GM21786 (cell line): ENCODE results near the gene IKBKE.
A peak's percentile ranks its signal among the peaks of the same experiment; 100 is the strongest.
"Not testable (repeated sequence)": the region's sequence is repeated elsewhere in the genome, so short reads cannot be mapped to it uniquely, and the experiment has no call there.

Experiments used
- ATAC-seq: cut with Tn5 transposase; IDR thresholded peaks from one replicate; pipeline ENCODE4 v1.9.1; 2021; ENCODE audit not compliant: unreplicated experiment

The IKBKE gene

DNA sequence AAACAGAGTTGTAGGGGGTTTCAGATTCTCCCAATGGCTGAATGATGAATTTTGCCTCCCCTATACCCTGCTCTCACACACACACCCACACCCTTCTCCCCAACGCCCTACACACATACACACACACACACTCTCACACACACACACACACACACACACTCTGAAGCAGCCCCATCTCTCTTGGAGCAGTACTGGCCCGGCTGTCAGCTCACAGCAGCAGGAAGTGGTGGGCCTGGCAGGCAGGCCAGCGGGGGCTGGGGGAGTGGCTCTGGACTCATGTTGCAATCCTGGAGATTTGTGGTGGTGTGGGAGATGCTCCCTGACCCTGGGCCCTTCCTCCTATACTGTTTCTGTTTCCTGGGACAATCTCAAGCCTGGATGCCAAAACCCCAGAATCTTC is 2.2 kb downstream of the IKBKE start:
- no peak for ATAC-seq

DNA sequence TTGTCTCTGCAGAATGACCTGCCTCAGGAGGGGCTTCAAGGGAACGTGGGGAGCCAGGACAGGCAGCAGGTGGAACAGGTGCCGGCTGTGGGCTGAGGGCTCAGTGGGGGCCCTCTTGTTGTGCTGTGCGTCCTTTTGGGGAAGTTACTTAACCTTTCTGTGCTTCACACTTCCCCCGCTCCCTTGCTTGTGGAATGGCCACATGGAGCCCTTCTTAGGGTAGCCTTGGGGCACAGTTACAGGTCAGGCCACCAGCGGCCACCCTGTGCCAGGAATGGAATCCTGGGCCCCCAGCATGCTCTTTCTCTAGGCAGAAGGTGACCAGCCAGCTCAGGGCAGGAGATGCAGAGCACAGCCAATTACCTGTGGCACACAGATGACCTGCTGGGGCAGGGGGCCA is 2.6 kb downstream of the IKBKE start:
- ATAC-seq, result no peak

DNA sequence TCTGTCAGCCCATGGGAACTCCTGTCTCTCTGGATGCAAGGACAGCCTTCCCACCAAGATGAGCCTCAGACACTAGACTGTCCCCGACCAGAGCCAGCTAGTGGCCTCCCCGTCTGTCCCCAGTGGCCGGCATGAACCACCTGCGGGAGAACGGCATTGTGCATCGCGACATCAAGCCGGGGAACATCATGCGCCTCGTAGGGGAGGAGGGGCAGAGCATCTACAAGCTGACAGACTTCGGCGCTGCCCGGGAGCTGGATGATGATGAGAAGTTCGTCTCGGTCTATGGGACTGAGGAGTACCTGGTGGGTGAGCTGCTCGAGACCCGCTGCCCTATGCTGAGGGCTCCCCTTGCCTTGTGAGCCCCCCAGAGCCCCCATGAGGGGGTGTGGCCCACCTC is 5.8 kb downstream of the IKBKE start:
- no peak for ATAC-seq

DNA sequence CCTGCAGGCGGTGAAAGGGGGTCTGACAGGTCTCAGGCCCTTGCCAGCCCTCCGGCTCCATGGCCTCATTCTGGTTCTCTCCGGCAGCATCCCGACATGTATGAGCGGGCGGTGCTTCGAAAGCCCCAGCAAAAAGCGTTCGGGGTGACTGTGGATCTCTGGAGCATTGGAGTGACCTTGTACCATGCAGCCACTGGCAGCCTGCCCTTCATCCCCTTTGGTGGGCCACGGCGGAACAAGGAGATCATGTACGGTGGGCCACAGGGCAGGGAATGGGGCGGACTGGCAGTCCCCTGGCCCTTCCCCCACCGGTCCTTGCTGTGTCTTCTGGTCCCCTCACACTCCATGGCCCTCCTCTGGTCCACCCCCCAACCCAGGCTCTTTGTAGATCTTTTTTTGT is 6.3 kb downstream of the IKBKE start:
- ATAC-seq, result no peak

DNA sequence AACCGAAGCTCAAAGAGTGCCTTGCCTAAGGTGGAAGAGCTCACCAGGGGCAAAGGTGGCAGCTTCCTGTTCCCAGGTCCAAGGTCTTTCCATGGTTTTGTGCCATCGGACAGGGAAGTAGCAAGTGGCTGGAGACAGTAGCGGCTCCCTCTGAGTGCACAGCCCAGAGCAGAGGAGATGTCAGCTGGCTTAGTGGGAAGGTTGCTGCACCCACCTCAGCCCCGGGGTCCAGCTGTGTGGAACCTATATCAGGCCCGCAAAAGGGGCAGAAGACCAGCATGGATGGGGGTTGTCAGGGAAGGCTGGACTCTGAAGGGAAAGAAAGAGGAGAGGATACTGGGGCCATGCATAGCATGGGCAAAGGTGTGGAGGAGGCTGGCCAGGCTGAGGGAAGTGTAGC is 6.8 kb downstream of the IKBKE start:
- ATAC-seq, result no peak

DNA sequence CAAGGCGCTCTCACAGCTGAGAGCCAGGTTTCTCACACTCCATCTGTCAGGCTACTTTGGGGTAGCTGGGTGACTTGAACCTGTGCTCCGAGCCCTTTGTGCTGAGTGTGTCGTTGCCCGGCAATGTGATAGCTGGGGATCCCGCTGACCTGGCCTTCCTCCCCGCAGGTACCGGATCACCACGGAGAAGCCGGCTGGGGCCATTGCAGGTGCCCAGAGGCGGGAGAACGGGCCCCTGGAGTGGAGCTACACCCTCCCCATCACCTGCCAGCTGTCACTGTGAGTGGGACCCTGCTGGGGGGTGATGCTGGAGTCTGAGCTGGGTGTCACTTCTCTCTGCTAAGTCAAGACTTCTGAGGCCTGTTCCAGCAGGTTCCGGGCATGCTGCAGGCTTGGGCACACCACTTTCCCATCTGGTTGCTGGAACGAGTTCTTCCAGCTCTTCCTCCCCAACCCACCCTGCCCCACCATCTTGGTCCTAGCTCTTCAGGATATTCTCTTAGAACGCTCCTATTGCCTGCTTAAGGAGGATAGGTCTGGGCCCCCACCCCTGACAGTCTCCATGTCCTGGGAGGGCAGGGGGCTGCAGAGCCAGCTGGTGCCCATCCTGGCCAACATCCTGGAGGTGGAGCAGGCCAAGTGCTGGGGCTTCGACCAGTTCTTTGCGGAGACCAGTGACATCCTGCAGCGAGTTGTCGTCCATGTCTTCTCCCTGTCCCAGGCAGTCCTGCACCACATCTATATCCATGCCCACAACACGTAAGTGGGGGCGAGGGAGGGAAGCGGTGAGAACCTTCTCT is 7.5 kb downstream of the IKBKE start:
- ATAC-seq, result no peak

DNA sequence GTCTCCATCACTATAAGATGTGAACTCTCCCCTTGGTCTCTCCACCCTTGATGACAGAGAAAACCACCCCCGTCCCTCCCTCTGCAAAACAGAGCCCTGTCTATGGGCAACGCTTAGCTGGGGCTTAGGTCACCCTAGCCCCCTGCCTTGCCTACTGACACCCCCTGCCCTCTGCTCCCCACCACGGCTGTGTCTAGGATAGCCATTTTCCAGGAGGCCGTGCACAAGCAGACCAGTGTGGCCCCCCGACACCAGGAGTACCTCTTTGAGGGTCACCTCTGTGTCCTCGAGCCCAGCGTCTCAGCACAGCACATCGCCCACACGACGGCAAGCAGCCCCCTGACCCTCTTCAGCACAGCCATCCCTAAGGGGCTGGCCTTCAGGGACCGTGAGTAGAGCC is 8.5 kb downstream of the IKBKE start:
- ATAC-seq, result no peak

DNA sequence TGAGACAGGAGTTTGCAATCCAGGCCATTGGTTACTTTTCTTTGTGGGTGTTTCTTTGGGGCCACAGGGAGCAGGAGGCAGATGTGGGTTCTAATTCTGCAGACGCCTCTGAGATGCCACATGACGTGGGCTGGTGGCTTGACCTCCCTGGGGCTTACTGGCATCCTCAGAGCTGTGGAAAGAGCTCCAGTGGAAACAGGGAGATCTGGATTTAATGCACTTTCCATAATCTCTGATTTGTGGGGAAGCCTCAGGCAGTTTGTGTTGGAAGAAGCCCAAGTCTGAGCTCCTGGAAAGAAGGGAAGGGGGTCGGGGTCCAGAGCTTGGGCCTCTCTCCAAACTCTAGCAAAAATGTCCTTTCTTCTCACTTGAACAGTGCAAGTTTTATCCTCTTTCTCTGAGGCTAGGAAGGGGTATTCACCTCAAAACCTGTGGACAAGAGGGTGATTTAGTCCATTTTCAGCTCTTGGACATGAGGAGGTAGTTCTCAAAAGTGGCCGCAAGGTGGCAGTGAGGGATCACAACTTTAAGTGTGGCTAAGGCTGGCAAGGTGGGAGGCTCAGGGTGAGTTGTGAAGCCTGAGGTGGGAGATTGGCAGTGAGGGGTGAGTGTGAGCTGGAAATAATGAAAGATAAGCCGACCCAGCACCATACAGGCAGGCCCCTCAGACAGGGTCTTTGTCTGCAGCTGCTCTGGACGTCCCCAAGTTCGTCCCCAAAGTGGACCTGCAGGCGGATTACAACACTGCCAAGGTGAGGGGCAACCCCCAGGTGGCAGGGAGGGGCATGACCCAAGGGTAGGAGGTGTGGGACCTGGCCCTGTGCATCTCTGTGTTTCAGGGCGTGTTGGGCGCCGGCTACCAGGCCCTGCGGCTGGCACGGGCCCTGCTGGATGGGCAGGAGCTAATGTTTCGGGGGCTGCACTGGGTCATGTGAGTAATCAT is 9.2 kb downstream of the IKBKE start:
- peak; percentile 50 for ATAC-seq

DNA sequence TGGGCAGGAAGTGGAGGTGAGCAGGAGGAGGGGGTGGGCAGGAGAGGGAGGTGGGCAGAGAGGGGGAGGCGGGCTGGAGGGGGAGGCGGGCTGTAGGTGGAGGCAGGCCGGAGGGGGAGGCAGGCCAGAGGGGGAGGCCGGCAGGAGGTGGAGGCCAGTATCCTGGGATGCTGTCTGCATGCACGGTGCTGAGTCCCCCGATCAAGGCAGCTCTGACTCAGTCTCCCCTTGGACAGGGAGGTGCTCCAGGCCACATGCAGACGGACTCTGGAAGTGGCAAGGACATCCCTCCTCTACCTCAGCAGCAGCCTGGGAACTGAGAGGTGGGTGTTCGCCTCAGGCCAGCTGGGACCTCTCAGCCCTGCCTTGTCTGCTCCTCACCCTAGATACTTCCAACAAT is 9.9 kb downstream of the IKBKE start:
- no peak for ATAC-seq

DNA sequence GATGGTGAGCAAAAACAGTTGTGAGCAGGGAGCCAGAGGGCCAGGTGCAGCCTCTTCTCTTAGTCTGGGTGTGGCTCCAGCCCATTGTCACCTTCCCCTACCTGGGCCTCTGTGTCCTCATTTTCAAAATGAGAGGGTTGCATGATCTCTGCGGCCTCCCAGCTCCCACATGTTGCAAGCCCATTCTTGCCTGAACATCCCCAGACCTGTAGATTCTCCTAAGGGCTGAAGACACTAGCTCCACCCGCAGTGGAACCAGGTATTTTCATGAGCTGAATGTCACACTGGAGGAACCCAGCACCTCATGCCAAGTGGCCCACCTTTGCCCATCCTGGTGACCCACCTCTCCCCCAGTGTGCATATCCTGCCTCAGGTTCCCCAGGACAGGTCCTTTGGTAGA is 12.3 kb downstream of the IKBKE start:
- no peak for ATAC-seq

DNA sequence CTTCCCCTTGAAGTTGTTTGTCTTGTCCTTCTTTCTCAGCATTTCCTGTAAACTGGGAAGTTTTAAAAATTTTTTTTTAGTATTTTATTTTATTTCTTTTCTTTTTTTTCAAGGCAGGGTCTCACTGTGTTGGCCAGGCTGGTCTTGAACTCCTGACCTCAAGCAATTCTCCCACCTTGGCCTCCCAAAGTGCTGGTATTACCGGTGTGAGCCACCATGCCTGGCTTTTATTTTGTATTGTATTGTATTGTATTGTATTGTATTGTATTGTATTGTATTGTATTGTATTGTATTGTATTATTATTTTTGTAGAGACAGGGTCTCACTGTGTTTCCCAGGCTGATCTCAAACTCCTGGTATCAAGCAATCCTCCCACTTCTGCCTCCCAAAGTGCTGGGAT is 13.6 kb downstream of the IKBKE start:
- ATAC-seq, result not testable (repeated sequence)

DNA sequence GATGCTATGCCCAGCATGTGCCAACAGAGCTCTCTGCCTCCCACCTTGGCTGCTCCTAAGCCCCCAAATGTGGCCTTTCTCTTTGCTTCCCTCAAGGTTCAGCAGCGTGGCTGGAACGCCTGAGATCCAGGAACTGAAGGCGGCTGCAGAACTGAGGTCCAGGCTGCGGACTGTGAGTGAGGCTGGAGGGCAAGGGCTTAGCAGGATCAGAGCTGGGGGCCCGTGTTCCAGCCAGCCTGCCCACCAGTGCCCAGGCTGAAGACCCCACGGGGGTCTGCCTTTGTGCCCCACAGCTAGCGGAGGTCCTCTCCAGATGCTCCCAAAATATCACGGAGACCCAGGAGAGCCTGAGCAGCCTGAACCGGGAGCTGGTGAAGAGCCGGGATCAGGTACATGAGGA is 14.6 kb downstream of the IKBKE start:
- no peak for ATAC-seq

DNA sequence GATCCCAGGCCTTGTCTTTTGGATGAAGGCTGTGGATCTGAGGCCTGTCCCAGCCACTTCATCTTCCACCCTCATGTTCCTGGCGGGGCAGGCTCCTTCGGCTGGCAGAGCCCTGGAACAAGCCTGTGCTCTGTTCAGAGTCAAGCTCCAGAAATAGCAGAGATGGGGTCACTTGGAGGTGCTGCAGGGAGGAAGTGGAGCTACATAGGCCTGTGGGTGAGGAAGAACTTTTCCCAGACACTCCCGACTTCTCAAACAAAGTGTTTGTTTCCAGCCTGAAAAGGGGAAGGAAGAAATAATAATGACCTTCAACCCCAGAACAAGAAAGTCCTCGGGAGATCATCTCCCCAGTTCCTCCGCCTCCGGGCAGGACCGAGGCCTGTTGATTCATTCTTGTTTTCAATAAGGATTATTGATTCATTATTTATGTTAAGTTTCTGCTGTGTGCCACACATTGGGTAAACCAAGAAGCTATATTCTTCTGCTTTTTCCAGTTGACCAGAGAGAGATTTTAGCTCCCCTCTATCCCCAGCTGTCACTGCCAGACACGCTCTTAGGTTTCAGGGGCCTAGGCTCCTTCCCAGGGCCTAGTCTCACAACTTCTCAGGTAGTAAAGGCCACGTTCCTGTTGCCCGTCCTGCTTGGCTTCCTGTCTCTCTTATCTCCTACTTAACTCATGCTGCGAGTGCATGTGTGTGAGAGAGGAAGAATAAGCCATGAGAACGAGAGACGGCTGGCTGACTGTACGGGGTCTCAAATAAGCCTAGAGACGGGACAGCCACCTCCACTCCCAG is 16.9 kb downstream of the IKBKE start:
- ATAC-seq, result no peak

DNA sequence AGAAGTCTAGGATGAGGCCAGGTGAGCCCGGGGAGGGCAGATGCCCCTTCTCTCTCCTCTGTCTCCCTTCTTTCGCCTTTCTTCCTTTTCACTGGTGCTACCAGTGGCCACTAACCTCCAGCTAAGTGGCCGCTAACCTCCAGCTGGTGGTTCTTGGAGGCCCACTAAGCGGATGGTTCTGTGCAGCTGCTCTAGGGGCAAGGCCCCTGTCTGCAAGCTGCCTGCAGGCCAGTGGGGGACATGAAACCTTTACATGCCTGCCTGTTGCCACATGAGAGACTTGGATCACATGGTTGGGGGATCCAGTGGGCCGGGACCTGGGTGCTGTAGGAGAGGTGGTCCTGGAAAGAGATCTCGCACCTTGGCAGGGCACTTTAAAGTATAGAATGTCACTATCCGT is 17.7 kb downstream of the IKBKE start:
- no peak for ATAC-seq

DNA sequence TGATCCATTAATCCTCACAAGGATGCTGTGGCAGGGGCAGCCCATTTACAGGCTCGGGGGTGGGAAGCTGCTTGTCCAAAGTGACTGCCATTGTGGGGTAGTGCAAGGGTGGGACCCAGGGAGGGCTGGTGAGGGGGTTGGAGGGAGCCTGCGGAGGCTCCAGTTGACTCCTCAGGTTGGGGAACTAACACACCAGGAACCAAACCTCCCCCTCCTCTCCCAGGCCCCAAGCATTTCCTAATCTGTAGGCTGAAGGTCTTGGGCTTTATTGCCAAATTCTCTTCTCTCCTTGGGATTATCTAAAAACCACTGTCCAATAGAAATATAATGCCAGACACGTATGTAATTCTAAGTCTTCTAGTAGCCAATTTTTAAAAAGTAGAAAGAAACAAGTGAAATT is 18.2 kb downstream of the IKBKE start:
- no peak for ATAC-seq

DNA sequence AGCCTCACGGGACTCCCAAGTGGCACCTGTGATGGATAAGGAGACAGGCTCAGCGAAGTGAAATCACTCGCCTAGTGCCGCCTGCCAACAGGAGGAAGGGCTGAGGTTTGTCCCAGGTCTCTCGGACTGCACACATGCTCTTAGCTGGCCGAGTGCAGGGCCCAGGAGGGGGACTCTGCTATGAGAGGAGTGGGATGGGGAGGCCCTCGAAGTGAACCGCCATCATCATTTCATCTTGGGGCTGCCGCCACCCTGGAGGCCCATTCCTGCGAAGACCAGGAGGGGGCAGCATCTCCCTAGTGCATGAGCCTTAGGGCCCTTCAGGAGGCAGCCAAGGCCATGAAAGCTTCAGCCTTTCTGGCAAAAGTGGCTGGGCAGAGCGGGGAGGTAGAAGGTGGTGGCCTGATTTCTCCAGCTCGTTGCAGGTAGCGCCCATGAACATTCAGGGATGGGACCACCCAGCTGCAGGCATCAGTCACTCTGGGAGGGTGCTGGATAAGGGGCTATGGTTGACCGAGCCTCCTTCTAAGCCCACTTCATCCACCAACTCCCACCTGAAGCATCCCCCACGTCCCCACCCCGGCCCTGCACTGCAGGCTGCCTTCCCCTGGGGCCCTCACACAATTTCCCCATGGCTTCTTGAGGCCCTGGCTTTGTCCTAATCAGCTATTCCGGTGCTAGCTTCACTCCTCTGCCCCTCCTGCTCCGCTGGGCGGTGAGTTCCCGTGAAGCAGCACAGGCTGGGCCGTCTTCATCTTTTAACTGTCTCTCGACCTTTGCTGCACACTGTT is 19.9 kb downstream of the IKBKE start:
- ATAC-seq, result no peak

DNA sequence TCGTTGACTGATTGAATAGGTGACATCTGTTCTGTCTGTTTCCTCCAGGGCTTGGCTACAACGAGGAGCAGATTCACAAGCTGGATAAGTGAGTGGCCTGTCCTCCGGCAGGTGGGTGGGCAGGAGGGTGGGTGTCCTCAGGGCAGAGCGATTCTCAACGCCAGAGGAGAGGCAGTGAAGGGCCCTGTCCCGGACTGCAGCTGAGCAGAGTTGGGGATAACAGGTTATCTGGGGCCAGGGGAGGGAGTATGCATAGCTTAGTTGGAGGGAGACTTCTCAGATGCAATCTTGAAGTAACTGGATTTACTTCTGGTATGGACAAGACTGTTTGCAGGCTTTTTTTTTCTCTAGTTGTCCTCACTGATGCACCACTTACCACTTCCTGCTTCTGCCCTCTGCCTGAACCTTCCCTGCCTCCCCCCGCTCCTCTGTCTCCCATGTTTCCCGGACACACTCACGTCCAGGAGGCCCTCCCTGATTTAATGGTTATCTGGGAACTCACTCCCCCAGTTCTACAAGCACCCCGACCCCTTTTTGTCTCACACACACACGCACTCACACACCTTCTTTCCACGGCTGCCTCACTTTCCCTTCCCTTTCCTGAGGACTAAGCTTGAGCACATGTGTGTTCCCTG is 20.6 kb downstream of the IKBKE start:
- no peak for ATAC-seq

DNA sequence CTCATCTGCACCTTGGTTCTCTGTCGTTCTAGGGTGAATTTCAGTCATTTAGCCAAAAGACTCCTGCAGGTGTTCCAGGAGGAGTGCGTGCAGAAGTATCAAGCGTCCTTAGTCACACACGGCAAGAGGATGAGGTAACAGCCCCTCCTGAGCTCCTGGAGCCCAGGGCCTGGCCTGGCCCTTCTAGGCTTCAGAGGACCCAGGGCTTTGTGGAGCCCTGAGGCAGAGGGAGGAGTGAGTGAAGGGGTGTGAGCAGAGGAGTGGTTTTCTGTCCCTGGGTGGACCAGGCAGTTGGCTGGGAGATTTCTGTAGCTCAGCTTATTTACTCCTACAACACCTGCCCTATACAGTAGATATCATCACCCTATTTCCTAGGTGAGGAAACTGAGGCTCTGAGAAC is 21.3 kb downstream of the IKBKE start:
- ATAC-seq, result no peak

DNA sequence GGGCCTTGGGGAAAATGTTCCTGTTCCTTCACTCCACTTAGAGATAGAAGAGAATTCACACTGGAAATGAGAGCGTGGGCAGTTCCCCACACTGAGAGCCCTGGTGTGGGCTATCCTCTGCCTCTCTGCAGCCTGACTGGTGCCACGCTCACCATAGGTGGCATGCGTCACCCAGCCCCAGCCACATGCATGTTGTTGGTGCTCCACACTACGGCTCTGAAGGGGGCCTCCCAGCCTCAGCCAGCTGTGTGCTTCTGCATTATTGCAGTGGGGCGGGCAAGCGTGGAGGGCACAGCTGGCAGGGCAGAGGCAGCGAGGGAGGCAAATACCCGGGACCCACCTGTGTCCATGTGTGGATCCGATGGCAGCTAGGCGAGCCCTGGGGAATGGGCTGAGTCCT is 22.3 kb downstream of the IKBKE start:
- no peak for ATAC-seq

DNA sequence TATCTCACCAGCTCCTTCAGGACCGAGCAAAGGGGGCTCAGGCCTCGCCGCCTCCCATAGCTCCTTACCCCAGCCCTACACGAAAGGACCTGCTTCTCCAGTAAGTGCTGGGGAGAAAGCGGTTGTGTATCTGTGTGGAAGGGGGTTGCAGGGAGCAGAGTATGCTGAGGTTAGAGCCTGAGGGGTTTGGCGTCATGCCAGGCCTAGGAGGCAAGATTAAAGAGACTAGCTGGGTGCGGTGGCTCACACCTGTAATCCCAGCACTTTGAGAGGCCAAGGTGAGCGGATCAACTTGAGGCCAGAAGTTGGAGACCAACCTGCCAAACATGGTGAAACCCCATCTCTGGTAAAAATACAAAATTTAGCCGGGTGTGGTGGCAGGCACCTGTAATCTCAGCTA is 23.0 kb downstream of the IKBKE start:
- no peak for ATAC-seq
